ENCODE measurements around the gene PLEKHM2.

The PLEKHM2 gene

DNA sequence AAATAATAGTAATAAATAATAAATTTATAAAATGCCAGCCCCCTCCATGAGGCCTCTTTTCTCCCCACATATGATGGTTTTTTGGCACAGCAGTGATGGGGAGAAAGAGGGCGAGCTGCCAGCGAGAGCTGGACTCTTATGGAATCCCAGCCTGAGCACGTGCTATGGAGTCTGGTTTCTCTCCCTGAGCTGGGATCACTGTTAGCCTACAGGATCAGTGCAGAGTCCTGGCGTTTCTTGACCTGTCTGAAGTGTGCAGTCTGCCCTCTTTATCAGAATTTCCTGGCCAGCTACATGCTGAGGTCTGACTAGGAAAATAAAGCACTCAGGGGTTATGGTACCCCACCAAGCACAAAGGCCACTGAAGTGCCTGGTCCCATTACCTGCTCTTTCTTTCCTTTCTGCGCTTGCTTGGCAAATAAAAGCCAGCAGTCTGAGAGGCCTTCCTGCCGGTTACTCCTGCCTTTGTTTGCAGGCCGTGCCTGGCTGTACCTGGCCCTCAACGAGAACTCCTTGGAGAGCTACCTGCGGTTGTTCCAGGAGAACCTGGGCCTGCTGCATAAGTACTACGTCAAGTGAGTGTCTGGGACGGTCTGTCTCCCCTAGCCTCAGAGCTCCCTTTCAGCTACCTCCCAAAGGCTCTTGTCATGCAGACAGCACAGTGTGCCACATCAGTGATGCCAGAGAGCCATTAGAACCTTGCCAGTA lies 33.5 kb downstream of the PLEKHM2 start:
- no peak for DNase-seq (ENCODE audit: extremely low read depth, low read depth)
- no peak overlapping the region for H3K4me3 ChIP-seq (replicated peaks; ENCODE audit: low read depth, low read length)
- TF ChIP-seq, protein P1, sequence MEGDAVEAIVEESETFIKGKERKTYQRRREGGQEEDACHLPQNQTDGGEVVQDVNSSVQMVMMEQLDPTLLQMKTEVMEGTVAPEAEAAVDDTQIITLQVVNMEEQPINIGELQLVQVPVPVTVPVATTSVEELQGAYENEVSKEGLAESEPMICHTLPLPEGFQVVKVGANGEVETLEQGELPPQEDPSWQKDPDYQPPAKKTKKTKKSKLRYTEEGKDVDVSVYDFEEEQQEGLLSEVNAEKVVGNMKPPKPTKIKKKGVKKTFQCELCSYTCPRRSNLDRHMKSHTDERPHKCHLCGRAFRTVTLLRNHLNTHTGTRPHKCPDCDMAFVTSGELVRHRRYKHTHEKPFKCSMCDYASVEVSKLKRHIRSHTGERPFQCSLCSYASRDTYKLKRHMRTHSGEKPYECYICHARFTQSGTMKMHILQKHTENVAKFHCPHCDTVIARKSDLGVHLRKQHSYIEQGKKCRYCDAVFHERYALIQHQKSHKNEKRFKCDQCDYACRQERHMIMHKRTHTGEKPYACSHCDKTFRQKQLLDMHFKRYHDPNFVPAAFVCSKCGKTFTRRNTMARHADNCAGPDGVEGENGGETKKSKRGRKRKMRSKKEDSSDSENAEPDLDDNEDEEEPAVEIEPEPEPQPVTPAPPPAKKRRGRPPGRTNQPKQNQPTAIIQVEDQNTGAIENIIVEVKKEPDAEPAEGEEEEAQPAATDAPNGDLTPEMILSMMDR (IDR thresholded peaks at IDR 0.05; ENCODE audit: low read depth, low read length, missing control alignments), result no peak

DNA sequence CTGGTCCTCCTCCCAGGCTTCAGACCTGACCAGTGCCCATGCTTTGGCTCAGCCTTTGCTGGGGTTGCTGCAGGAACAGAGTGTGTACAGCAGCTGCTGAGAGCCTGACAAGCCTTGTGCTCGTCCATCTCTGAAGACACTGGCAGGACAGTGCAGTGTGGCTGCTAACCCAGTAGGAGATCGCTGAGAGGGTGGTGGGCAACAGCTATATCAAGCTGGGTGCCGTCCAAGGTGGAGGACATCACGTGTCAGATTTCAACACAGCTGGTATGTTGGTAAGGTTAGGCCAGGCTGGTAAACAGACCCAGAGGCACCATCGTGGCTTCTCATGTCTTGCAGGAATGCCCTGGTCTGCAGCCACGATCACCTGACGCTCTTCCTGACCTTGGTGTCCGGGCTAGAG lies 34.1 kb downstream of the PLEKHM2 start:
- no peak for DNase-seq (ENCODE audit: extremely low read depth, low read depth)
- TF ChIP-seq, protein P1 (IDR thresholded peaks at IDR 0.05; ENCODE audit: low read depth, low read length, missing control alignments), result no peak
- H3K4me3 ChIP-seq (replicated peaks; ENCODE audit: low read depth, low read length), result no peak overlapping the region

DNA sequence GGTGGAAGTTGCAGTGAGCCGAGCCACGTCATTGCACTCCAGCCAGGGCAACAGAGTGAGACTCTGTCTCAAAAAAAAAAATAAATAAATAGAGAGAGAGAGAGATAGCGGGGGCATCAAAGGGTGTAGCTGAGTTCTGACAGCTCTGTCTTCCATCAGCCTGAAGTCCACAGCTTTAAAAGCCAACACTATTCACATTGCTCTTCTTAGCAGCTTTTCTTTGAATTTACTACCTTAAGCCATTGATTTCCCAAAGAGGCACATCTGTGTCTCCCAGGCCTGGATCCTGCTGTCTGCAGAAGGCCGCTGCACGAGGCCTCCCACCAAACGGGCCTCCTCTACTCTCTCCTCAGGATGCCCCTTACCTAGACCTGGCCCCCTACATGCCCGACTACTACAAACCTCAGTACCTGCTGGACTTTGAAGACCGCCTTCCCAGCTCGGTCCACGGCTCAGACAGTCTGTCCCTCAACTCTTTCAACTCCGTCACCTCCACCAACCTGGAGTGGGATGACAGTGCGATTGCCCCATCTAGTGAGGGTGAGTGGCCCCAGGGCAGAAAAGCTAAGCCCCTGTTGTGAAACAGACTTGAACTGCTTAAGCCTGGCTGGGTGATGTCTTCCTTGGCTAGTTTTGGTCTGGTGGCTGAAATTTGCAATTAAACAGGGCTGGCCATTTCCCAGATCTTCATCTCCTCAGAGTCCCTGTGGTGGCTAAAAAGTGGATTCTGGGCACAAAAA lies 35.4 kb downstream of the PLEKHM2 start:
- no peak overlapping the region for H3K4me3 ChIP-seq (replicated peaks; ENCODE audit: low read depth, low read length)
- TF ChIP-seq, protein P1 (IDR thresholded peaks at IDR 0.05; ENCODE audit: low read depth, low read length, missing control alignments), result no peak
- no peak for DNase-seq (ENCODE audit: extremely low read depth, low read depth)

DNA sequence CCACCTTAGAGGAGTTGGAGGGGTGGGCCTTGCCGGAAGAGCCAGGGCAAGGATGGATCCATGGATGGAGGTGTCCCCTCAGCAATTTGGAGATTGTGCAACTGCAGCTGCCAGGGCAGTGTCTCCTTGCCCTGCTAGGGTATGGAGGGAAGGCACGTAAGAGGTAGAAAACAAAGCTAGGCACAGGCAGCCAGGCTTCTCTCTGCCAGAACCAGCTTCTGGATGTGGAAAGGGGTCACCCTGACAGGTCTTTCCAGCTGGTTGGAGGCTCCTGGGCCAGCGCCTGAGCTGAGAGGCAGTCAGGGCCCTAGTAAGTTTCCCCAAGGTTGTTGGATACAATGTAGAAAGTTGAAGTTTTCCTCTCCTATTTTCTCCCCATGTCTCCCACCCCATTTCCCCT lies 36.7 kb downstream of the PLEKHM2 start:
- H3K4me3 ChIP-seq (replicated peaks; ENCODE audit: low read depth, low read length), result no peak overlapping the region
- TF ChIP-seq, protein P1 (IDR thresholded peaks at IDR 0.05; ENCODE audit: low read depth, low read length, missing control alignments), result no peak
- DNase-seq (ENCODE audit: extremely low read depth, low read depth), result no peak

DNA sequence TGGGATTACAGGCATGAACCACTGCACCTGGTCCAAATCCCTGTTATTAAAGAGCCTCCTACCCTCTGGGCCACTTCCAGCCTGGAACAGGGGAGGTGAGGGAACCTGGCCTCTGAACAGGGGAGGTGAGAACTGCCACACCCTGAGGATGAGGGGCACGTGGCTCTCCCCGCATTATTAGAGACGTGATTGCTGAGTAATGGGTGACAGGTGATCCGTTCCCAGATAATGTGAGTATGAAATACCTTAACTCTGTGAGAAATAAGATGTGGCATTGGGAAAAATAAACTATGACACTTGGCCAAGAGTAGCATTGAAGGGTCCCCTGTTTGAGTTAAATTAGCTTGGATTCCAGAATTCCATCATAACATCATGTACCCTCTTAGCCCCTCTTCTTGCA lies 38.3 kb downstream of the PLEKHM2 start:
- H3K4me3 ChIP-seq (replicated peaks; ENCODE audit: low read depth, low read length), result no peak overlapping the region
- TF ChIP-seq, protein P1 (IDR thresholded peaks at IDR 0.05; ENCODE audit: low read depth, low read length, missing control alignments), result no peak
- no peak for DNase-seq (ENCODE audit: extremely low read depth, low read depth)

DNA sequence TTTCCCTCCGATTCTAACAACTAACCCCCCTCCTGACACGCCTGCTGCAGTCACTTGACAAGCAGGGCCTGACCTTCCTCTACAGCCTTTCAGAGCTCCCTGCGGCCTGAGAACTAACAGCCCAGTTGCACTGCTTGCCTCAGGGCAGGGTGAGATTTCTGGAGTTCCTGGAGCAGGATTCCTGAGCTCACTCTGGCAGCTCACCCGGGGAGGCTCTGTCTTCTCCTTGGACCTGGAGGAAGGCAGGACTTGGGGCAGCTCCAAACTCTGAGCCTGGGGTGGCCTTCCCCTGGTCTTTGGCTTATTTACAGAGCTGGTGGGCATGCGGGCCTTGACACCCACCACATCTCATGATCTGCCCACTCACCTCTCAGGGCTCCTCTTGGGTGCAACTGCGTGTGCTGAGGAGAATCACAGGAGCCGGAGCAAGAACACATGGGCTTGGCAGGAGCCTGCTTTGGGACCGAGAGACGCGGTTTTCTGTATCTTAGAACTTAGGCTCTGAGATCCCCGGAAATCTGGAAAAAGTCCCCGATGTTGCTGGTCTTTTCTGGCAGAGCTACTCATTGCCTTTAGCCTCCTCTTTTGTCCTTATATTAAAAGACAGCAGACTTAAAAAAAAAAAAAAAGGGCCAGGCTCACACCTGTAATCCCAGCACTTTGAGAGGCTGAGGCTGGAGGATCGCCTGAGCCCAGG lies 38.9 kb downstream of the PLEKHM2 start:
- TF ChIP-seq, protein P1 (IDR thresholded peaks at IDR 0.05; ENCODE audit: low read depth, low read length, missing control alignments), result no peak
- DNase-seq (ENCODE audit: extremely low read depth, low read depth), result no peak
- no peak overlapping the region for H3K4me3 ChIP-seq (replicated peaks; ENCODE audit: low read depth, low read length)
